Kidney capillary endothelial cell (primary cell): ENCODE results near the gene KLF16.
"Not testable (repeated sequence)": the region's sequence is repeated elsewhere in the genome, so short reads cannot be mapped to it uniquely, and the experiment has no call there.

Experiments
- DNase-seq: peaks from one replicate; pipeline ENCODE4 v3.0.0-alpha.2; 2018; ENCODE audit warnings: low spot score

Gene KLF16

DNA sequence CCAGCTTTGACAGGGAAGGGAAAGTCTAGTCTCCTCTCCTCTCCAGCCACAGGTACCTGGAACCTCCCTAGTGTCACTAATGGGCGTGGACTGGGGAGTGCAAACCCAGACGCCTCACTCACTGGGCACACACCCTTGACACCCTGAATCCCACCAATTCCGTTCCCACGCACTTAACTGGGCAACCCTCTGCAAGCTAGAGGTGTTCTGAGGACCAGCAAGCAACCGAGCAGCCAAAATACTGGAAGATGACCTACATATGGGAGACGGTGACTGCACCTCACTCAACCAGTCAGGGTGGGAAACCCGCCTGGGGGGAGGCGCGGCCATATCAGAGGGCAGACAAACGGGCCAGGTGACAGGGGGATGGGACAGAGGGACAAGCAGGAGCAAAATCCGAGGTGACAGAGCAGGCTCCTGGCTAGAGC lies 20.9 kb upstream of the KLF16 start:
- DNase-seq, result no peak

DNA sequence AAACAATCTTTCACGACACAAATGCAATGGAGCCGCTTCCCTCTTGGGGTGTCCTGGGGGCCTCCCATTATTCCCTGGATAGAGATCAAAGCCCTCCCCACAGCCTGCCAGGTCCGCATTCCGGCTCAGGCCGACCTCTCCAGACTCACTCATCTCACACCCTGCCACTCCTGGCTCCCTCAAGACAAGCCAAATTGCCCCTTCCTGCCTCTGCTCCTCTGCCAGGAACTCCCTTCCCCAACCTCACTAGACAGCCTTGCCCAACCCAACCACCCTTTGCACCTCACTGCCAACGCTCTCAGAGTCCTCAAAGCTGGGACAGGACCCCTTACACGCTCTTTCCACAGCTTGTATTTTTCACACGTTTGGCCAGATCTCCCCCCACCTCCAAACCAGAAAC lies 20.4 kb upstream of the KLF16 start:
- DNase-seq, result no peak

GRCh38 chr19:1882786-1883692 lies 19.7 kb upstream of the KLF16 start:
- DNase-seq, result no peak

DNA sequence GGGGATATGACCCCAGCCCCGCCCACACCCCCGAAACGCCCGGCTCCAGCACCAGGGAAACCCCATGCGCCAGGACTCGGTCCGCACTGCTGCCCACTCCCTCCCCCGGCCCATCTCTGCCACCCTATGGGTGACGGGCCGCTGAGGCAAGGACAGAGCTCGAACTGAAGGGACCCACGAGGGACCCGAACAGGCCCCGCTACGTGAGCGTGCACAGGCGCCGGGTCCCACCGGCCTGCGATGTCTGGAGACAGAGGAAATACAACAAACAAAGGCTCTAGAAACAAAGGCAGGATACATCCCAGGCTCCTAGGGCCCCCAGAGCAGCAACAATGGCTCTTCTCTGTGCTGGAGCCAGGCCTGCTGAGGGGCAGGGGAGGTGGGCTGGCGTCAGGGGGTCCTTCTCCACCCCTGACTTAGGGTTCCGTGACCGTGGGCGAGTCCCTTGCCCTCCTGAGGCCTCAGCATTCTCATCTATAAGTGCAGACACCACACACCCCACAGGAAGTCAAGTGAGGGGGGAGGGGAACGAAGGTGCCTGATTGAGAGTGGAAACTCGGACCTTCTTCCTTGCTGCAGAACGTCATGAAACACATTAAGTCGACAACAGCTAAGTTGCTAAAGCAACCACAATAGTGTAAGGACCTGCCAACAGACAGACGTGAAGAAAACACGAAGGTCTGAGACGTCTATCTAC lies 18.9 kb upstream of the KLF16 start:
- peak; percentile 68 for DNase-seq

GRCh38 chr19:1881393-1882088 lies 18.2 kb upstream of the KLF16 start:
- not testable (repeated sequence) for DNase-seq

DNA sequence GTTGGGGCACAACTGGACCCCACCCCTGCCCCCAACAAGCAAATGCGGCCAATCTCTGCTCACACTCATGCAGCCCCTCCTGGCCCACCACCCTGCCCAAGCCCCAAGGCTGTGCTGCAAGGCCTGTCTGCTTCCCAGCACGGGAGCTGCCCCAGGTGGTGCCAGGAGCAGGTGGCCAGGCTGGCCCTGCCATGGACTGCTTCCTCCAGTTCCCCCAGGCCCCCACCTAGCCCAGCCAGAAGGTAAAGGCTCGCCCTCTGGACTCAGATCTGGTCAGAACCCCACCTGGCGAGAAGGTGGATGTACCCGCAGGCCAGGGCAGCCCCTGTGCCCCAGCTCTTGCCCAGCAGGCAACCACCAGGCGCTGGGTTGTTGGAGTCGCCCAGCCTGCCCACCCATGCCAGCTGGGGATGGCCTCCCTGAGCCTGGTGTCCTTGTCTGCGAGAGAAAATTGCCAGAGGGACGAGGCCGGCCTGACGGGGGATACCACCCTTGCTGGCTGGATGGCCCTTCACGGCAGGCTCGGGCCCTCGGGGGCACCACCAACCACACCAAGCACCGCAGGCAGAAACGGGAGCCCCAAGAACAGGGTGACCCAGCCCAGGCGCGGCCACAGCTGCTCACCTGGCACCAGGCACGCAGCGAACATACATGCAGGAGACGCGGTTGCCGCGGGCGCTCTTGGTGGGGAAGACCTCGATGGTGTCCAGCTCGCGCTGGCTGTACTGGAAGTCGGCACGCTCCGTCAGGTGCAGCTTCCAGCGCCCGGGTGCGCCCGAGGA lies 17.4 kb upstream of the KLF16 start:
- DNase-seq, result no peak

GRCh38 chr19:1879982-1880381 lies 16.6 kb upstream of the KLF16 start:
- DNase-seq, result not testable (repeated sequence)

- not testable (repeated sequence) for DNase-seq
These were observed 15.2 kb upstream of the KLF16 start for GRCh38 chr19:1878583-1878982.

GRCh38 chr19:1877280-1877660 lies 13.9 kb upstream of the KLF16 start:
- not testable (repeated sequence) for DNase-seq

- not testable (repeated sequence) for DNase-seq
These were observed 13.3 kb upstream of the KLF16 start for GRCh38 chr19:1876496-1877279.

GRCh38 chr19:1875646-1876495 lies 12.5 kb upstream of the KLF16 start:
- peak; percentile 86 for DNase-seq

DNA sequence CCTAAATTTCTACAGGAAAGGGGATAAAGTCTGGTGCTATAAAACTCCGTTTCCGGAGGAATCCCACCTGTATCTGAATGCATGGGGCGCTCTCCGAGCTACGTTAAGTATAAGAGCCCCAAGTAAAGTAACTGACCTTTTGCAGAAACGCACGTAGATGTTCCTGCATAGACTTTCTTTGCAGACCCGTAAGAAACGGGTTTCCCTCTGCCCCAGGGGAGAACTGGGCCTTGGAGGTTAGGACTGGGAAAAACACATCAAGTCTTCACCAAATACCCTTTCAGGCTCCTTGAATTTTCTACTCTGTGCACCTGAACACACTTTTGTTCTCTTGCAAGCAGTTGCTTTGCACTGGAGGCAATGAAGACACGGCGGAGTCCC lies 11.9 kb upstream of the KLF16 start:
- DNase-seq, result not testable (repeated sequence)

DNA sequence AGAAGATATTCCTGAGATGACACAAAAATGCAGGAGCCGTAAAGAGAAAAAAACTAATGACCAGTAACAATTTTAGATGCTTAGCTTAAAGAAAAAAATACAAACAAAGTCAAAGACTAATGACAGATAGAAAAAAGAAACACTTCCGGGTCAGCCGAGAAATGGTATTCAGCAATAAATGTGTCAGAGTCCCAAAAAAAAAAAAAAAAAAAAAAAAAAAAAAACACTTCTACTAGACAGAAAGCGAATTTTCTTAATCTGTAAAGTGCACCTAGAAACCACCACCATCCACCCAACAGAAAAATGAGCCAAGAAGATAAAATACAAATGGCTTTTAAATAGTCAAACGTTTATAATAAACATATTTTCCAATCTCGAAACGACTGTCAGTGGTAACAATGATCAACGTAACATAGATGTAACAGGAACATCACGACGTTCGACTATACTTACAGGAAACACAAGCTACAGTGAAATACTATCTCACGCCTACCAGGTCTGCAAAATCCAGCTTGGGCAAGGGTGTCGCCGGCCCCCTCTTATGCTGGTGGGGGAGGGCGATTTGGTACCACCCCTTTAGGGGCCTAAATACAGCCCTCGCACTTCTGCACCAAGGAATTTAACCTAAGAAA lies 11.3 kb upstream of the KLF16 start:
- no peak for DNase-seq

DNA sequence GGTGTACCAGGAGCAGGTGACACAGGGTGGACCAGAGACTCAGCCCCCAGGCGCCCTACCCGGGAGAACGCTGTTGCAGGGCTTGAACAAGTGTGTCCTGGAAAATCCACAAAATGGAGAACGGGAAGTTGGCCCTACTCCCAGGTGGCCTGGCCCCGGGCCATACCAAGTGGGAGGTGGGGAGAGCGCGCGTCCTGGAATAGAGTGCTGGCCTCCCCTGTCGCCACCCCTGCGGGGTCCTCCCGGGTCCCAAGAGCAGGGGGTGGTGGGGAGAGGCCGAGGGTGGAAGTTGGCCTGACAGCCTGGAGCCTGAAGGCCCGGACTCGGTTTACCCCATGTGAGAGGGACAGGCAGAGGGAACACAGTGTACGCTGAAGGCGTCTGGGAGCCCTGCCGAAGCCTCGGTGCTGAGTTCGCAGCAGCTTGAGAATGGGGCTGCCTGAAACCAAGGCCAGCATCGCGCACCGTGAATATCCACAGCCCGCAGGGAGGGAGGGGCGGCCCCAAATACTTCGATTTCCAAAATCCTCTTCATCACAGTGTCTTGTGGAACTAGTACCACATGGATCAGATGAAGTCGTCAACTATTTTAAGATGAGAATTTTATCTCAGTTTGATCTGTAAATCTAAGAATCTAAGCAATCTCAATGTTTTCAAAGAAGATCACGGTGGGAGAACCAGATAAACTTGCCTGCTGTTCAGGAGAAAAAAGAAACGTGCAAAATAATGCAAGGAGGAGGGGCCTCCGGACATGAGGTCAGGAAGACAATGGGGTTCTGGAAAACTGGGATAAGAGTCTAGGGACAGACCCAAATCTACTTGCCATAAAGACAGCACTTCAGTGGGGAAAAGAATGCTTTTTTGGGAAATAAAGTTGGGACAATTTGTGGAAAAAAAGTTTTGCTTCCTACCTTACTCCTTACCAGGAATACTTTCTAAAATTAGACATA lies 10.4 kb upstream of the KLF16 start:
- DNase-seq, result no peak

DNA sequence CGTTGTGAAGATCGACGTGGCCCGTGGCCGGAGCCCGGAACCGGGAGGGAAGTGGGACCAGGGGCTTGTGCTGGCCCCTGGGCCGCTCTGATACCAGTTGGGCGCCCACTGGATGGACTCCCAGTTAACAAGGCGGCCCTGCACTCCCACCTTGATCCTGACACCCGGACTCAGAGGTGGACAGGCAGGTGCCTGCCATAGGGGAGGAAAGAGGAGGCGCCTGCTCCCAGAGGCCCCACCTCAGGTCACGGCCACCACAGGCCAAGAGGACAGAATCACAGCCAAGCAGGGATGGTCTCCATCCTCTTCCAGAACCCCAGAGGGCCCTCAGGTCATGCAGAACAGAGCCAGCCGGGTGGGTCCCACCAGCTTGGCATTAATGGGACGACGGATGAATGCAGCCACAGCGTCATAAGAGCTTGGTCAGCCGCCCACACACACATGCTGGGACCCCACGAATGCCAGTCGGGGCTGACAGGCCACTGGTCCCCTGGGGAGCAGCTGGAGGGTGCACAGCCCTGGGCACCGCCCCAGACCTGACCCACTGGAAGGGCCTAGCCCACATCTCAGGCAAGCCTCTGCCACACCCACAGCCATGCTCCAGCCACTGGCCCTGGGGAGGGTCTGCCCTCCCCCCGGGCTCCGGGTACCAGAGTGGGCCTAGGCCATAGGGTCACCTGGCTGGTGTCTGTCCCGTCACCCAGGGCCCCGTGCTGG lies 9.6 kb upstream of the KLF16 start:
- DNase-seq, result no peak

DNA sequence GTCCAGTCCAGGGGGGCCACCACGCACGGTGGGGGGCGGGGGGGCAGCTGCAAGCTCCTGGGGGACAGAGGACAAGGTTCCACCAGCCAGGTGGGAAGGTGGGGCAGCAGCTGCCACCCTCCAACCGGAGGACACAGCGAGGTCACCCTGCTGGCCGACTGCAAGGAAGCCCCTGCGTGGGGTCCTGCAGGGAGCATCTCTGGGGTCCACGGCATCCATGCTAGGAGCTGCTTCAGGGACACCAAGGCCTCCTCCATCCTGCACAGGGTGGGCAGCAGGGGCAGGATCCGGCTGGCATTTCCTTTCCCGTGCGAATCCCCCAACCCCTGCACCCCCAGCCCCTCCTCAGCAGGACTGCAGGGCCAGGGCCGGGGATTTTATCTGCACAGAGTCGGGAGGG lies 8.3 kb upstream of the KLF16 start:
- no peak for DNase-seq

- DNase-seq, result no peak
These were observed 7.8 kb upstream of the KLF16 start for GRCh38 chr19:1871140-1871597.

- no peak for DNase-seq
These were observed 5.6 kb upstream of the KLF16 start for GRCh38 chr19:1868971-1869370.
